Measurements from ENCODE around the gene ELMOD1. TPM values are rescaled to one million over a fixed set of nuclear protein-coding genes. Genes with fewer than 3 reads are reported as not detected.

The ELMOD1 gene
- total RNA-seq, 1 donor: under 0.01 TPM

DNA sequence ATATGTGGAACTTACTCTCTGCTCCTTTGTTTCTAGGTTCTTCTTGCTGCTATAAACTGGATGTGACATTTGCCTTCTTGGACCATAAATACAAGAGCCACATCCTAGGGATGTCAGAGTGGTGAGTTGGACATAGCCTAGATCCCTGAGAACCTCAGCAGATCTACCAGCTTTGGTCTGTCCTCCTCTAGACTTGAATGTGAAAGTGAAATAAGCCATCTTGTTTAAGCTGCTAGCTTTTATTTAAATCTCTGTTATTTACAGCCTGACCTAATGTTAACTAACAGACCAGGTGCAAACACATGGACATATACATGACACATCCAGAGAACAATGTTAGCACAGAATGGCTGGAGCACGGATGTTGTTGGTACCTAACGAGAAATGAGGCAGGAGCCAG, 85.0 kb downstream of the ELMOD1 start:
- Histone ChIP-seq H3K4me1 (ENCODE audit: insufficient read depth, low read length) (no peaks in the 10 kb centered on the region), H2AFZ (ENCODE audit: low read length) (no peak overlapping the region), H3K27me3 (ENCODE audit: insufficient read depth, low read length) (peaks cover 5% of the 10 kb centered on the region), H3K9me3 (ENCODE audit: low read depth, low read length) (no peaks in the 10 kb centered on the region), H4K20me1 (ENCODE audit: insufficient read depth, low read length) (no peaks in the 10 kb centered on the region), H3K36me3 (ENCODE audit: insufficient read depth, low read length) (no peaks in the 10 kb centered on the region), H3K4me3 (ENCODE audit: insufficient read depth, low read length) (no peak overlapping the region), H3K79me2 (ENCODE audit: insufficient read depth, low read length) (no peaks in the 10 kb centered on the region), H3K4me2 (ENCODE audit: insufficient read depth, low read length) (no peak overlapping the region), H3K27ac (ENCODE audit: low read depth, low read length) (no peak overlapping the region)
- TF ChIP-seq, protein P1, sequence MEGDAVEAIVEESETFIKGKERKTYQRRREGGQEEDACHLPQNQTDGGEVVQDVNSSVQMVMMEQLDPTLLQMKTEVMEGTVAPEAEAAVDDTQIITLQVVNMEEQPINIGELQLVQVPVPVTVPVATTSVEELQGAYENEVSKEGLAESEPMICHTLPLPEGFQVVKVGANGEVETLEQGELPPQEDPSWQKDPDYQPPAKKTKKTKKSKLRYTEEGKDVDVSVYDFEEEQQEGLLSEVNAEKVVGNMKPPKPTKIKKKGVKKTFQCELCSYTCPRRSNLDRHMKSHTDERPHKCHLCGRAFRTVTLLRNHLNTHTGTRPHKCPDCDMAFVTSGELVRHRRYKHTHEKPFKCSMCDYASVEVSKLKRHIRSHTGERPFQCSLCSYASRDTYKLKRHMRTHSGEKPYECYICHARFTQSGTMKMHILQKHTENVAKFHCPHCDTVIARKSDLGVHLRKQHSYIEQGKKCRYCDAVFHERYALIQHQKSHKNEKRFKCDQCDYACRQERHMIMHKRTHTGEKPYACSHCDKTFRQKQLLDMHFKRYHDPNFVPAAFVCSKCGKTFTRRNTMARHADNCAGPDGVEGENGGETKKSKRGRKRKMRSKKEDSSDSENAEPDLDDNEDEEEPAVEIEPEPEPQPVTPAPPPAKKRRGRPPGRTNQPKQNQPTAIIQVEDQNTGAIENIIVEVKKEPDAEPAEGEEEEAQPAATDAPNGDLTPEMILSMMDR (IDR thresholded peaks at IDR 0.05; ENCODE audit: extremely low read depth, low read depth, low read length): no peak
- DNase-seq (ENCODE audit: insufficient read length, low spot score, missing footprints): no peak

DNA sequence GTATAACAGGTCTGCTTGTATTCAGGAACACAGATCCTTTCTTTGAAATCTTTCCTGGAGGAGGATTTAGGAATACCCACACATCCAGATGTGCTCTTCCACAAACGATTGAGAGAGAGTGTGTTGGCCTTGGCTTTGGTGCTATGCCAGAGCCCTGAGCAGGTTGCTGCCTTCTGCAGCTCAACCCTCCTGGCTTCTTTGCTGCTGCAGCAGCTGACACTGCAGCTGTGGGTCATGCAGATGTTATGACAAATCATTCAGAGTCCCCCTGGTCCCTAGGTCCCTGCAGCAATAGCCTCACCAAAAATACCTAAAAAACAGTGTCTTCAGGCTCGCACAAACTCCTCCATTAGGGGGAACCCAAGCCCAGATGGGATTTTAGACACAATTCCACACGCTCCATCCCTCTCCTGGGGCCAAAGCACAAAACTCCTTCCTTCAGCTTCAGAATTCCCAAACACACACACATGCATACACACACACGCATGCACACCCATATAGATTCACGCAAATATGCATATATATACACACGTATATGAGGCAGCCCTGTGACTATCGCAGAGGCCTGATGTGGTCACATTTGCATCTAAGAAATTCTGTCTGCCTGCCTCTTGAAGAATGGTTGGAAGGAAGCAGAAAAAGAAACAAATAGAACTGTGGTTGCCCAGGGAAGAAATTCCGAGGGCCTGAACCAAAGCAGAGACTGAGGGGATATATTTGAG, 85.5 kb downstream of the ELMOD1 start:
- no peaks in the 10 kb centered on the region for H3K79me2 ChIP-seq (ENCODE audit: insufficient read depth, low read length)
- H3K4me2 ChIP-seq (ENCODE audit: insufficient read depth, low read length): no peak overlapping the region
- H4K20me1 ChIP-seq (ENCODE audit: insufficient read depth, low read length): no peaks in the 10 kb centered on the region
- no peak for DNase-seq (ENCODE audit: insufficient read length, low spot score, missing footprints)
- H3K9me3 ChIP-seq (ENCODE audit: low read depth, low read length): no peaks in the 10 kb centered on the region
- H2AFZ ChIP-seq (ENCODE audit: low read length): no peak overlapping the region
- H3K27me3 ChIP-seq (ENCODE audit: insufficient read depth, low read length): peaks cover 5% of the 10 kb centered on the region
- H3K36me3 ChIP-seq (ENCODE audit: insufficient read depth, low read length): no peaks in the 10 kb centered on the region
- H3K27ac ChIP-seq (ENCODE audit: low read depth, low read length): no peak overlapping the region
- no peak overlapping the region for H3K4me3 ChIP-seq (ENCODE audit: insufficient read depth, low read length)
- TF ChIP-seq, protein P1 (IDR thresholded peaks at IDR 0.05; ENCODE audit: extremely low read depth, low read depth, low read length): no peak
- no peaks in the 10 kb centered on the region for H3K4me1 ChIP-seq (ENCODE audit: insufficient read depth, low read length)

DNA sequence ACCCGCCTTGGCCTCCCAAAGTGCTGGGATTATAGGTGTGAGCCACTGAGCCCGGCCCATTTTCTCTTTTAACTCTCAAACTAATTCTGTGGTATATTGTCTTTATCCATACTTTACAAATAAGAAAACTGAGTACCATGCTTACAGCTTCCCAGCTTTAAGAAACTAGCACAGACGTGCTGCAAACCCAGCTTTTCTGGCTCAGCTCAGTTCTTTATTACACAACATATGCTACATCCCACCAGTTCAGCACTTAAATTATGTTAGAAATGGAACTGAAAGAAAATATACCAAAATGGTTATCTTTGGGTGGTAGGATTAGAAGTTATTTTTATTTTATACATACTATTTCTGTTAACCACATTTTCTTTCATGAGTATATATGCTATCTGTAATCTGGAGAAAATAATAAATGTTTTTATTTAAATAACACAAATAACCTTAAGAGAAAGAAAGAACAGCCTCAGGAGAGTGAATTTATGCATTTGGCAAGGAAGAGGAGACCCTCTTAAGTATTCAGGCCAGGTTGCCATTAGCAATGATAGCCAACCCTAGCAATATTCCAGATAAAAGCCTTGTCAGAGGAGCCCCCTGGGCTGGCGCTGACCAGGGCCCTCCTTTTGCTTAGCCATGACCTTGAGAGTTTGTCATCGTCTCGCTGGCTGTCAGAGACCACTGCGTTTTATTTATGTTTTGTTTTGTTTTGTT, 87.1 kb downstream of the ELMOD1 start:
- Histone ChIP-seq H3K36me3 (ENCODE audit: insufficient read depth, low read length) (no peaks in the 10 kb centered on the region), H3K27ac (ENCODE audit: low read depth, low read length) (no peak overlapping the region), H3K27me3 (ENCODE audit: insufficient read depth, low read length) (peaks cover 2% of the 10 kb centered on the region), H3K4me3 (ENCODE audit: insufficient read depth, low read length) (no peak overlapping the region), H3K4me1 (ENCODE audit: insufficient read depth, low read length) (no peaks in the 10 kb centered on the region), H3K9me3 (ENCODE audit: low read depth, low read length) (no peaks in the 10 kb centered on the region), H2AFZ (ENCODE audit: low read length) (no peak overlapping the region), H4K20me1 (ENCODE audit: insufficient read depth, low read length) (no peaks in the 10 kb centered on the region), H3K79me2 (ENCODE audit: insufficient read depth, low read length) (no peaks in the 10 kb centered on the region), H3K4me2 (ENCODE audit: insufficient read depth, low read length) (no peak overlapping the region)
- no peak for DNase-seq (ENCODE audit: insufficient read length, low spot score, missing footprints)
- TF ChIP-seq, protein P1 (IDR thresholded peaks at IDR 0.05; ENCODE audit: extremely low read depth, low read depth, low read length): no peak

DNA sequence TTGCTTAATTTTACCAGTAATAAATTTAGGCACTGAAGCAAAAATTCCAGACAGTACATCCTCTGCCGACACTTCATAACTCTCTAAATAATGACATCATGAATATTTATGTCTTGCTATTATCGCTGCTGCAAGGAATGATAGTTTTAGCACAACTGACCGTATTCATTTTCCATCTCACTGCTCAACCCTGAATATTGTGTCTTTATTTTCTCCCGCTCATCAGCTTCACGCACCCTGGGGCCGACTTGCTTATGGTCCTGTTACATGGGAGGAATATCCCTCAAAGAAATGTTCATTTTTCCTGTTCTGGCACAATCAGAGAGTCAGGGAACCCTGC, 87.7 kb downstream of the ELMOD1 start:
- TF ChIP-seq, protein P1 (IDR thresholded peaks at IDR 0.05; ENCODE audit: extremely low read depth, low read depth, low read length): no peak
- no peak for DNase-seq (ENCODE audit: insufficient read length, low spot score, missing footprints)
- Histone ChIP-seq H3K4me2 (ENCODE audit: insufficient read depth, low read length) (no peak overlapping the region), H4K20me1 (ENCODE audit: insufficient read depth, low read length) (no peaks in the 10 kb centered on the region), H3K9me3 (ENCODE audit: low read depth, low read length) (no peaks in the 10 kb centered on the region), H3K36me3 (ENCODE audit: insufficient read depth, low read length) (no peaks in the 10 kb centered on the region), H3K79me2 (ENCODE audit: insufficient read depth, low read length) (no peaks in the 10 kb centered on the region), H3K27me3 (ENCODE audit: insufficient read depth, low read length) (peaks cover 2% of the 10 kb centered on the region), H3K27ac (ENCODE audit: low read depth, low read length) (no peak overlapping the region), H3K4me3 (ENCODE audit: insufficient read depth, low read length) (no peak overlapping the region), H2AFZ (ENCODE audit: low read length) (no peak overlapping the region), H3K4me1 (ENCODE audit: insufficient read depth, low read length) (no peaks in the 10 kb centered on the region)

Data from osteoblast (primary cell).